Urinary bladder (tissue), 4 donors: ENCODE results near the gene FMN1. TPM values are rescaled to one million over a fixed set of nuclear protein-coding genes. Genes with fewer than 3 reads are reported as not detected.

Experiments used
- DNase-seq: peaks from one replicate; pipeline ENCODE4 v3.0.0-alpha.2; 2015; ENCODE audit errors: extremely low spot score
- H3K27ac ChIP-seq: one replicate; pipeline ENCODE4 v1.5.1; 2013; ENCODE audit warnings: low read depth, mild to moderate bottlenecking, moderate library complexity
- H3K36me3 ChIP-seq: one replicate; pipeline ENCODE4 v1.6.1; 2013; ENCODE audit warnings: mild to moderate bottlenecking, moderate library complexity; ENCODE audit not compliant: insufficient read depth
- H3K4me1 ChIP-seq: one replicate; pipeline ENCODE4 v1.6.1; 2013; ENCODE audit warnings: mild to moderate bottlenecking, moderate library complexity; ENCODE audit not compliant: insufficient read depth
- H3K4me3 ChIP-seq: one replicate; pipeline ENCODE4 v1.5.1; 2013; ENCODE audit warnings: low read depth, low read length
- WGBS: extraction: QIAGEN DNeasy Blood & Tissue Kit; methylation state at CpG from one replicate; pipeline ENCODE4 v1.1.7; 2013; 5-methylcytosine and 5-hydroxymethylcytosine counted together
- polyA plus RNA-seq: library from polyadenylated mRNA; stranded (reverse); fragments of 200-250 nt; gene quantifications from one replicate; pipeline ENCODE4 v1.2.3, GENCODE V29; 2013
- total RNA-seq: library from RNA; depleted of rRNA; stranded (reverse); fragments of >200 nt; gene quantifications from one replicate; pipeline ENCODE4 v1.2.3, GENCODE V29; 2014
- donor health status: healthy with polysubstance abuse.
- donor health status: healthy.

FMN1 gene
- total and polyA plus RNA-seq, 2 donors: 0.95 to 6.2 TPM

DNA sequence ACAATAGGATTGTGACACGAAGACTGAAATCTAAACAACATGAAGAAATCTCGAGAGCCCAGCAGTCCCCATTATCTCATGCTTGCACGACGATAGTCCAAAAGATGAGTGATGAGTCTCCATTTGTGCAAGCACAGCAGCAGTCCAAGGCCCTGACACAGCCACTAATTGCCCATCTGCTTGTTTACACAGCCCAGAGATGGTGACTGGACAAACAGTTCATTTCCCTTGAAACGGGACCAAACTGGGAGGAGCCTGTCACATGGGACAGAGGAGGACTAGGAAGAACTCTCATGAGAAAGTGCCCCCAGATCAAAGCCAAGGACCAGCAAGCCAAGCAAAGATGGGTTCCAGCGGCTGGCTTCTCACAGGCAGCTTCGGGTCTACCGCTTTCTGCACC, 355.7 kb downstream of the FMN1 start:
- Histone ChIP-seq H3K4me3 (no peak overlapping the region), H3K27ac (no peak overlapping the region), H3K36me3 (no peaks in the 10 kb centered on the region), H3K4me1 (no peaks in the 10 kb centered on the region)
- WGBS: 78% methylated on average over 8 of the region's 8 CpGs
- DNase-seq: no peak

DNA sequence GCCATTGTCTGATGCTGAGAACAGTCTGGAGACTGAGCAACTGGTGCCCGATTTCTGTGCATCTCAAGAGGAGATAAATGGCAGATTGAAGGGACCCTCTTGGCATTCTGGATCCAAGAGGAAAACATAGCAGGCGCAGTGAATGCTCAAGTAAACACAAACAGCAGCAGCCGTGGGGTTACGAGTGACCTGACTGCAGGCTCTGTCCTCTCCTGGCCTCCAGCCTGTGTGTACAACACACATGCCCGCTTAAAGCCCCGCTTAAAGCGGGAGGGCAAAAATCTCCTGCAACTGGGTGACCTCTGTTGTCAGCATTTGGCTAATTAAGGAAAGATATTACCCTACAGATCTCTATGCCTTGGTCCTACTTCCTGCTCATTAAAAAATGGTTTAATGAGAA, 356.2 kb downstream of the FMN1 start:
- H3K27ac ChIP-seq: no peak overlapping the region
- H3K4me1 ChIP-seq: no peaks in the 10 kb centered on the region
- 76% methylated on average over 7 of the region's 7 CpGs for WGBS
- DNase-seq: no peak
- H3K4me3 ChIP-seq: no peak overlapping the region
- H3K36me3 ChIP-seq: no peaks in the 10 kb centered on the region

DNA sequence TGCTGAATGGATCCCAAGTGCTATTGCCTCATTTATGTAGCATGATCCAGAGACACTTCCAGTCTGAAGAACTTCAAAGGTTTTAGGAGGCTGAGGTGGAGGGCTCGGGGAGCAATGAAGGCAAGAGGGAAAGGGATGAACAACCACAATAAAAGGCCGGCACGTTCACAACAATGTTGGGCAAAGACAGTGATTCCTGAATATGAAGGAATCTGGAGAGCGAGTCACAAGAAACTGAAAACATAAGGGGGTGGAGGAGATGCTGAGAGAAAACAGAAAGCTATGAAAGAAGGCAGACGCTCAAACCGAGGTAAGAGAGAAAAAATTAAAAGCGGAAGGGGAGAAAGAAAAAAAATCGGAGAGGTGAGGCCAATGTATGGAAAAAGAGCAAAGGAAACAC, 356.6 kb downstream of the FMN1 start:
- H3K4me1 ChIP-seq: no peaks in the 10 kb centered on the region
- WGBS: 86% methylated on average over 8 of the region's 8 CpGs
- H3K27ac ChIP-seq: no peak overlapping the region
- no peak for DNase-seq
- no peaks in the 10 kb centered on the region for H3K36me3 ChIP-seq
- H3K4me3 ChIP-seq: no peak overlapping the region

DNA sequence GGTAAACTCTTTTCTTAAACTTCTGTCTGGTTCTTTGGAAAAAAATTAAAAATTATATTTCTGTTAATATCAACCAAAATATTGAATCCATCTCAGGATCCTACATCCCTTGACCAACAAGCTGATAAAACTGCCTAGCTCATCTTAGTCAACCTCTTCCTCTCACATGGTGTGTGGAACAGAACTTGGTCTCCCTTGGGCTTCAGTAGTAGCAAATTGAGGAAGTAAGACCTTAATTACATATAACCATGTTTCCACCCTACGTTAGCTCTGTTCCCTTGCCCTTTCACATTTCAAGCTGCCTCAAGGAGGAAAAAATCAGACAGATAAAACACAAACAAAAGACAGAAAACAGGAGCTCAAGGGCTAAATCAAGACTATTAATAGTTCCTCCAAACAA, 360.4 kb downstream of the FMN1 start:
- Histone ChIP-seq H3K4me3 (no peak overlapping the region), H3K36me3 (no peaks in the 10 kb centered on the region), H3K27ac (no peak overlapping the region), H3K4me1 (no peaks in the 10 kb centered on the region)
- no peak for DNase-seq
- WGBS: 56% methylated on average over 1 of the region's 1 CpG

DNA sequence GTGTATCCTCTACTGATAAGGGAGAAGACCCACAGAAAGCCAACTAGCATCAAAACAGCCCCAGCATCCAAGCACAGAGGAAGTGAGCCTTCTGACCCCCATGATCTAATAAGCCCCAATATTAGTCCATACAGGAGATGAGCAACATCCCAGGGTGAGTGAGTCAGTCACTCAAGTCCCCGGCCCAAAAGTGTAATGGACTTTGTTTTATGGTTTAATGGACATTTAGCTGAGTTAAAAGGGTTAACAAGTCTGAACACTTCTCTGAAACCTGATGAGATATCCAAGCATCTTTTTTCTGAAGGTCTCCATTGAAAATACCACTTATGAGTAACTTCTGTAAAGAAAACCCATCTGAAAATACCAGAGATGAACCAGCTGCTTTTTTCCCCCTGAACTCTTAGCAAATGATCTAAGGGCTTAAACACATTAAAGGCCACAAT, 361.1 kb downstream of the FMN1 start:
- 78% methylated on average over 1 of the region's 1 CpG for WGBS
- H3K27ac ChIP-seq: no peak overlapping the region
- H3K36me3 ChIP-seq: no peaks in the 10 kb centered on the region
- H3K4me1 ChIP-seq: no peaks in the 10 kb centered on the region
- no peak overlapping the region for H3K4me3 ChIP-seq
- no peak for DNase-seq

DNA sequence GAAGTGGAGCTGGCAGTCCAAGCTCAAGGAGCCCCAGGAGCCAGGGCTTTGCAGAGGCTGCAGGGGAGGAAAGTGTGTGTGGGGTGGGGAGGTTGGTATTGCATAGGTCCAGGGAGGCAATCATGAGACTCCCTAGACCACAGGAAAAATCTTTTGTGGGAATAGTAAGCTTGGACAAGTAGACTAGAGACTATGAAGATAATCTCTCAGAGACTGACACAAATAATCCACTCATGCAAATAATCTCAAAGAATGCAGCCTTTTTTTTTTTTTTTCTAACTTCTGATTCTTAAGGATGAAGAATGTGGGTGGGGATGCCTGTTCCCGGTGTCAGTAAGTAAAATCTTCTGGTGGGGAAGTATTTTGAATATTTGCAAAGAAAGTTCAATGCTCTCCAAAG, 363.0 kb downstream of the FMN1 start:
- WGBS: 65% methylated on average over 1 of the region's 1 CpG
- Histone ChIP-seq H3K36me3 (no peaks in the 10 kb centered on the region), H3K4me1 (no peaks in the 10 kb centered on the region), H3K27ac (no peak overlapping the region), H3K4me3 (no peak overlapping the region)
- no peak for DNase-seq

DNA sequence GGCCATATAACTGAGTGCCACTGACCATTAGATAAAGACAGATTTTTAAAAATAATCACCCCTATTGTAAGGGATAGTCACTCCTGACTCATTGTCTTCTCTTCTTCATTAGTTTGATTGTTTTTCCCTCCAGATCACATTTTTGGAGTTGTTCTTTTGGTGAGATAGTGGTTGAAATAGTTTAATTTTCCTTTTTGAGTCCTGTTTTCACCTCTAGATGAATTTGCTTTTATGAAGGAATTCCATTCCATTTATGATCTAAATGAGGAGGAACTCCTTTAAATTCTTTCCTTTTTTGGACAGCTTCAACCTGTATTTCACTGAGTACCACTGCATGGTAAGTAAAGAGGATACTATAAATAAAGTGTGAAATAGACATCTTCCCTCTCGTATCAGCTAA, 364.3 kb downstream of the FMN1 start:
- Histone ChIP-seq H3K27ac (no peak overlapping the region), H3K4me3 (no peak overlapping the region), H3K4me1 (no peaks in the 10 kb centered on the region), H3K36me3 (no peaks in the 10 kb centered on the region)
- no peak for DNase-seq
- WGBS: 87% methylated on average over 1 of the region's 1 CpG

DNA sequence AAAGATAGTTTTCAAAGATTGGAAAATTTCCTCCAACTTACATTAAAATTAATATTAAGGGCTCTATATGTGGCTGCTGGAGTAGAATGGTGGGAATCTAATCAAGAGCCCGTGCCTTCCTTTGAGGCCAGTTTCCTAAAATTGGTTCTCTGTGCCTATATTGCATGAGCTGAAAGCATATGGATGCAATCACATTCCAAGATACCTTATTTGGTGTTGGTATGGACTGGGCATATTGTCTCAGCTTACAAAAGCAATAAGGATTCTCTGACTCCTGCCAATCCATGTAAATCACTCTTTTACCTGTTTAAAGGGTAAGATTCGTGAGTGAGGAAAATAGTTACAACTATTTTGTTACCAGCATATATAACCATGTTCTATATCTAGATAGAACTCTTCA, 365.1 kb downstream of the FMN1 start:
- WGBS: 91% methylated on average over 2 of the region's 2 CpGs

DNA sequence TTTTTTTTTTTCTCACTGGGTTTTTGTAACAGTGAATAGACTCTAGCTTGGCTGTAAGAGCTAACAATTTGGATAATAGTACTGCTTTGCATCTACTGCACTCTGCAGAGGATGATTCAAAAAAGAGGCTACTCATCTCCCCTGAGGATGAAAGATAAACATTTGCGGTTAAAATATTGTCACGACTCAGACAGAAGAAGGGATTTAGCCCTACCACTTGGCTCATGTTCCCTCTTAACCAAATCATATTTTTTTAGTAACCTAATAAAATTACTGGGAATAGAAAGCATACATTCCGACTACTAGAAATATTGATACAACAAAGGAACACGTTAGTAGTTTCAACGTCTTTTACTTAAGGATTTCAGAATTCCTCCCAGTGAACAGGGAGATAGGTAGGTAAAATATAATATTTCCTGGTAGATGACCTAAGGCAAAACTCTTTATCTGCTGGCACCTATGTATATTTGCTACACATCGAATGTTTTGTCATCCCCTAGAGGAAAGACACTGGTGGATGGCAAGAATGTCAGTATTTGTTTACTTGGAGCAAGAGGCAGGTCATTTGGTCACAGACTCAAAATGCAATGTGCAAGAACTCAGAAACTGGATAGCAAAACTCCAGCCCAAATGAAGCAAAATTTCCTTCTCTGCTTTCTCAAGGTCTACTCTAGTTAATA, 365.9 kb downstream of the FMN1 start:
- DNase-seq: no peak
- Histone ChIP-seq H3K4me3 (no peak overlapping the region), H3K27ac (no peak overlapping the region), H3K4me1 (no peaks in the 10 kb centered on the region), H3K36me3 (no peaks in the 10 kb centered on the region)
- 44% methylated on average over 6 of the region's 6 CpGs for WGBS

More for the DNA sequence above, 365.1 kb downstream of the FMN1 start:
- no peak overlapping the region for H3K27ac ChIP-seq
- no peak for DNase-seq
- no peaks in the 10 kb centered on the region for H3K4me1 ChIP-seq
- H3K4me3 ChIP-seq: no peak overlapping the region
- H3K36me3 ChIP-seq: no peaks in the 10 kb centered on the region

DNA sequence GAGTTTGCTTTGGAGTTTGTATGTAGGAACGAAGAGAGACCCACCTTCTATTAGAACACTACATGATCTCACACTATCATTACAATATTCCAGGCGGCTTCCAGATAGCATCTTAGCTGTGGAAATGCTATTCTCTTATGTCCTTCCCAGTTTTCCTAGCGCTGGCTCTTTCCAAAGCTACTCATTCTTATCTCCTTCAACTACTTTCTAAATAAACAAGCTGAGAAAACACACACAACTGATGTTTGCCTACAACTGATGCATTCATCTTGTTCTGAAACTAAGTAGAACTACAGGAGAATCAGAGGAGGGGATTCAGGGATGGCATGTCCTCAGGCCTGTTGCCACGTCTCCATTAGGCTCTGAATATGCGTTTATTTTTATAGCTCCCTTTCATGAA, 367.8 kb downstream of the FMN1 start:
- Histone ChIP-seq H3K4me1 (no peaks in the 10 kb centered on the region), H3K4me3 (no peak overlapping the region), H3K36me3 (no peaks in the 10 kb centered on the region), H3K27ac (no peak overlapping the region)
- DNase-seq: no peak
- 87% methylated on average over 5 of the region's 5 CpGs for WGBS

DNA sequence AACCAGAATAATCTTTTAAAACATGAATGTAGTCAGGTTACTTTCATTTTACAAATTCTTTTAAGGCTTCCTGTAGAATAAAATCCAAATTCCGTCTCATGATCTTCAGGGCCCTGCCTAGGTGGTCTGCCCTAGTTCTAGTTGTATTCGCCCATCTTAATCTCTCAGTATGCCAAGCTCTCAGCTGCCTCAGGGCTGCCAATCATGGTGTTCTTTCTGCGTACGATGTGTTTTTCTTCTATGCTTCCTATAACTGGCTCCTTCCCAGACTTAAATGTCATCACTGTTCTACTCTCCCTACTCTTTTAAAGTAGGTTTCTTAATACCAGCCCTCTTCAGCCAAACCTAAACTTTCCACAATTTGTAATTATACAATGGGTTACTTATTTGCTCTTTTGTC, 369.3 kb downstream of the FMN1 start:
- Histone ChIP-seq H3K4me3 (no peak overlapping the region), H3K36me3 (no peaks in the 10 kb centered on the region), H3K4me1 (no peaks in the 10 kb centered on the region), H3K27ac (no peak overlapping the region)
- DNase-seq: no peak
- 81% methylated on average over 4 of the region's 4 CpGs for WGBS

DNA sequence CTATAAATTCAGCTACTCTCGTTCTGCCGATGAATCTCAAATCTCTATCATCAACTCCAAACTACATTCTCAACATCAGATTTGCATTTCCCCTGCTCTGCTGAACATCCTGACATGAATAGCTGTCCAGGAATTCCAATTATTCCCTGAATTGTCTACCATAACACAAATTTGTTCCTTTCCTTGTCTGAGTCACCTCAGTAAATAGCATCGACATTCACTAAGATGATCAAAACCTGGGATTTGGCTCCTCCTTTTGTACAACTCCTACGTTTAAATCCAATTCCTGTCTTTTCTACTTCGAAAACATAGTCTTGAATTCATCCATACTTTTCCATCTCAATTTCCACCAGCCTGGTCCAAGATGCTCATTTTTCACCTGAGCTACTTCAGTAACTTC, 369.7 kb downstream of the FMN1 start:
- Histone ChIP-seq H3K4me3 (no peak overlapping the region), H3K4me1 (no peaks in the 10 kb centered on the region), H3K27ac (no peak overlapping the region), H3K36me3 (no peaks in the 10 kb centered on the region)
- 71% methylated on average over 5 of the region's 5 CpGs for WGBS
- no peak for DNase-seq

DNA sequence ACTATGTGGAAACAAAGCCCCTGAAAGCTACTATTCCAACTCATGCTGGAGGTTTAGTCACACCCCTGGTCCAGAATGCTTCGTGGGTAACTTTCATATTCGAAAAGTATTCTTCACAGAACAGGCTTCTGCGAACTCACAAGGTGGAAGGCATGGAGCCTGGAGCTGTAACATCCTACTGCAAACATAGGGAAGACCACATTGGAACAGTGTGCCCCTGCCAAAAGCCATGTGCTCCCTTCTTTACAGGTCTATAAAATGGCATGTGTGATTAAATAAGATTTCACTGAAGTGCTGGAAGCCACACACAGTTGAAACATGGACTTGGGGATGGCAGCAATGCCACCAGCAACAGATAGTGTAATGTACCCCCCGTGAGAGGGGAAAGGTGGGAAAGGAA, 370.8 kb downstream of the FMN1 start:
- H3K36me3 ChIP-seq: no peaks in the 10 kb centered on the region
- DNase-seq: no peak
- no peaks in the 10 kb centered on the region for H3K4me1 ChIP-seq
- H3K4me3 ChIP-seq: no peak overlapping the region
- WGBS: 85% methylated on average over 4 of the region's 4 CpGs
- no peak overlapping the region for H3K27ac ChIP-seq

DNA sequence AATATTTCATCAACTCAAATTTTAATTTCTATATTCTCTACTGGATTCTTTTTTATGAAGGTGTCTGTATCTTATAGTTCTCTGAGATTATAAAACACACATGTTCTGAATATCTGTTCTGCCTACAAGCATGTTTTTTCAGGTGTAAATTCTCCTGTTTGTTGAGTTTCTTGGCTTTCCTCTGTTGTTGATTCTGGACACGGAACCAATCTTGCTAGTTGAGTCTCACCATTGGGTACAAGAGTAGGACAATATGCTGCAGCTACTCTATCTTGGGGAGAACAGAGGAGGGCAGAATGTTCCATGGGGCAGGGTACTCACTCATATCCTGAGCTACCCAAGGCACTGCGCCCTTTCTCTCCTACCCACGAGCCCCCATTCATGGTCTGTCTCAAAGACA, 371.8 kb downstream of the FMN1 start:
- no peak for DNase-seq
- 88% methylated on average over 3 of the region's 3 CpGs for WGBS
- H3K4me1 ChIP-seq: no peaks in the 10 kb centered on the region
- no peak overlapping the region for H3K4me3 ChIP-seq
- H3K27ac ChIP-seq: no peak overlapping the region
- H3K36me3 ChIP-seq: no peaks in the 10 kb centered on the region

DNA sequence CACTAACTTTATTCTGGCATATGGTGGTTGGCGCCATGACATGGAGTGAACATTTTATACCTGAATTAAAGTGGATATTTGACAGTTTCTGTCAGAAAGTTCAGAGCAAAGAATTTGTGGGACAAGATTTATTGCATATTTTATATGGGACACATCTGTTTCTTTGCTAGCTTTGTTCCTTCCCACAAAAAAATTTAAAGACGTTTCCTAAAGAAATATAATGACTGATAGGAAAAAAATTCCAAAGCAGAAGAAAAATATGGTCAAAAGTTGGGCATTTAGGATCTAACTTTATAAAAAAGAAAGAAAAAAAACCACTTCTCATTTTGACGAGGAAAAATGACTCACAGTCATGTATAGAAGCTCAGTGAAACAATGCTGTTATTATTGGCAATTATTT, 375.1 kb downstream of the FMN1 start:
- DNase-seq: no peak
- no peaks in the 10 kb centered on the region for H3K4me1 ChIP-seq
- H3K27ac ChIP-seq: no peak overlapping the region
- WGBS: 52% methylated on average over 3 of the region's 3 CpGs
- no peaks in the 10 kb centered on the region for H3K36me3 ChIP-seq
- no peak overlapping the region for H3K4me3 ChIP-seq
